Cardiac muscle cell (in vitro differentiated cells and primary cell): Measurements from ENCODE around the gene AOC2. TPM values are rescaled to one million over a fixed set of nuclear protein-coding genes. Genes with fewer than 3 reads are reported as not detected.
A peak's percentile ranks its signal among the peaks of the same experiment; 100 is the strongest.

Experiments used
- DNase-seq, 2 donors: peaks; one replicate each; pipeline versions ENCODE4 v3.0.0 to v3.0.0-alpha.2; 2010 to 2017; ENCODE audit warnings: low read depth in 1 of 2, low spot score in 1 of 2
- H3K27ac ChIP-seq: fragments of 200-600 bp; sonication (generic); 2 replicates; pipeline ENCODE4 v1.5.1; 2016
- H3K27me3 ChIP-seq: fragments of 200-600 bp; sonication (generic); 2 replicates; pipeline ENCODE4 v1.6.0; 2016; ENCODE audit warnings: control low read depth
- H3K36me3 ChIP-seq: fragments of 200-600 bp; sonication (generic); 2 replicates; pipeline ENCODE4 v1.5.1; 2016; ENCODE audit warnings: control low read depth
- H3K4me1 ChIP-seq: fragments of 200-600 bp; sonication (generic); 2 replicates; pipeline ENCODE4 v1.8.1; 2017; ENCODE audit warnings: low read depth, mild to moderate bottlenecking, mixed run types
- H3K4me3 ChIP-seq: fragments of 200-600 bp; sonication (generic); 2 replicates; pipeline ENCODE4 v1.5.1; 2016; ENCODE audit warnings: mild to moderate bottlenecking
- H3K9me3 ChIP-seq: fragments of 200-600 bp; sonication (generic); 2 replicates; pipeline ENCODE4 v1.5.1; 2017; ENCODE audit warnings: low read depth, mild to moderate bottlenecking, control low read depth
- polyA plus RNA-seq: library from polyadenylated mRNA; unstranded; fragments of >200 nt; fragmentation: Nextera tagmentation; extraction: Ambion mirVana; gene quantifications from 2 replicates; pipeline ENCODE4 v1.2.1, GENCODE V29; 2016
- total RNA-seq: library from RNA; depleted of rRNA; stranded (reverse); fragments of >200 nt; gene quantifications from 2 replicates; pipeline ENCODE4 v1.2.3, GENCODE V29; 2016
- TF ChIP-seq, protein P1 (sequence below): IDR thresholded peaks from 2 replicates; pipeline ENCODE4 v1.5.1; 2012; ENCODE audit warnings: low read depth, mild to moderate bottlenecking, low read length

AOC2 gene
- total and polyA plus RNA-seq, 2 experiments from 2014 or later = 2.4 to 5.6 TPM

DNA sequence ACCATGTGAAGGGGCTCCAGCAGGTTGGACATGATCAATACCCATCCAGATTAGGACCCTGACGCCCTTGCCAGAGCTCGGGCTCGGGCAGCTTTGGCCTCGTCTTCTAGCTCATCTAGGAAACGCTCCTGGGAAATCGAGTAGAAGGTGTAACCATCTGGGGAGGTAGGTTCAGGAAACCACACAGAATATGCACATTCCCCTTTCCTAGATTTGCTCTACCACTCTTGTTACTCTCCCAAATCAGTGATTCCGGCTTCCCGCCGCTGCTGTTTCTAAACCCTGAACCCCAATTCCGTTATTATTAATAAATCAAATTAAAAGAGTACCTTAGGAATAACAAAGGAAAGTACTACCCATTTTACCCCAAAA lies 46.4 kb upstream of the AOC2 start:
- Histone ChIP-seq H3K27me3 (peaks cover 4% of the 10 kb centered on the region), H3K36me3 (no peaks in the 10 kb centered on the region), H3K27ac (peak overlapping the region; percentile 82), H3K9me3 (no peaks in the 10 kb centered on the region), H3K4me1 (no peaks in the 10 kb centered on the region), H3K4me3 (peak overlapping the region; percentile 72)
- TF ChIP-seq, protein P1, sequence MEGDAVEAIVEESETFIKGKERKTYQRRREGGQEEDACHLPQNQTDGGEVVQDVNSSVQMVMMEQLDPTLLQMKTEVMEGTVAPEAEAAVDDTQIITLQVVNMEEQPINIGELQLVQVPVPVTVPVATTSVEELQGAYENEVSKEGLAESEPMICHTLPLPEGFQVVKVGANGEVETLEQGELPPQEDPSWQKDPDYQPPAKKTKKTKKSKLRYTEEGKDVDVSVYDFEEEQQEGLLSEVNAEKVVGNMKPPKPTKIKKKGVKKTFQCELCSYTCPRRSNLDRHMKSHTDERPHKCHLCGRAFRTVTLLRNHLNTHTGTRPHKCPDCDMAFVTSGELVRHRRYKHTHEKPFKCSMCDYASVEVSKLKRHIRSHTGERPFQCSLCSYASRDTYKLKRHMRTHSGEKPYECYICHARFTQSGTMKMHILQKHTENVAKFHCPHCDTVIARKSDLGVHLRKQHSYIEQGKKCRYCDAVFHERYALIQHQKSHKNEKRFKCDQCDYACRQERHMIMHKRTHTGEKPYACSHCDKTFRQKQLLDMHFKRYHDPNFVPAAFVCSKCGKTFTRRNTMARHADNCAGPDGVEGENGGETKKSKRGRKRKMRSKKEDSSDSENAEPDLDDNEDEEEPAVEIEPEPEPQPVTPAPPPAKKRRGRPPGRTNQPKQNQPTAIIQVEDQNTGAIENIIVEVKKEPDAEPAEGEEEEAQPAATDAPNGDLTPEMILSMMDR = no peak
- no peak for DNase-seq

DNA sequence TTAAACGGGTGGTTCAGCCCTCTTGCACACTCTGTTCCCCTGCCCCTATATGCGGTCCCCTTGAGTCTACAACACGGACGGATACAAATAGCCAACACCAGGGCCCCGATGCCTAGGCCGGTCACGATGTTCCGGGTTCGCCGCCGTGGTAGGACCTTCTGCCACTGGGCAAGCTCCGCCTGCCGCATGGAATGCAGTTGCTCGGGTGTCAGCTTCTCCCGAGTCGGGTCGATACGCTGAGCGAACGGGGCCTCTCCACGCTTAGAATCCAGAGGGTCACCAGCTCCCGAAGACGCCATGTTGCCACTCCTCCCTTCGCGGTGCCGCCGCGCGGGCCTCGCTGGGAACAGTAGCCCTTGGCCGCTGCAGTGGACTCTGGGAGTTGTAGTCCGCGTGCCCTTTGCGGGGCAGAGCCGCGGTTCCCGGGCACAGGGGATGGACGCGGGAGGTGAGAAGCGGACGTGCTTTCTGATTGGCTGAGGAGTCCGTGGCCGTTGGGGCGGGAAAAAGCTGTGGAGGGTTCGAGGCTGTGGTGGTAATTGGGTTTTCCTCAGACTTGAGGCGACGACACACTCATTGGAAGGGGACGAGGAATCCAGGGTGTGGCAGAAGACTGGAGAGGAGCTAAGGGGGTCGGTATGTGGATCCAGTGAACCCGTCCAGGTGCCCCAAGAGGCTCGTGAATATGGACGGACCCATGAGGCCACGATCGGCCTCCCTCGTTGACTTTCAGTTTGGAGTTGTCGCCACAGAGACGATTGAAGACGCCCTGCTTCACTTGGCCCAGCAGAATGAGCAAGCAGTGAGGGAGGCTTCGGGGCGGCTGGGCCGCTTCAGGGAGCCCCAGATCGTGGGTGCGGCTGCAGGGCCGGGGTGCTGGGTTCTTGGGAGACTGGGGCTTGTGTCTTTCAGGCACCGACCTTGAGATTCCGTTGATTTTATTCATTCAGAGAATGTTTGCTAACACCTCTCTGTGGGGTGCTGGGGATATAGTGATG lies 45.7 kb upstream of the AOC2 start, which contains the start of the genes CNTD1 and COA3:
CNTD1 (plus strand) TSS at position 479 of the 998 bp plus-strand sequence; CDS start at position 686, 207 bp downstream.
COA3 (minus strand) TSS at position 322 of the 998 bp plus-strand sequence; CDS start at position 299, 23 bp downstream.
- no peaks in the 10 kb centered on the region for H3K36me3 ChIP-seq
- peak within 1 kb of the TSS; percentile 72 for H3K4me3 ChIP-seq
- H3K27ac ChIP-seq = peak within 1 kb of the TSS; percentile 82
- peak; percentile 90 to 92 for DNase-seq
- TF ChIP-seq, protein P1 = no peak
- H3K4me1 ChIP-seq = no peaks in the 10 kb centered on the region
- peaks cover 4% of the 10 kb centered on the region for H3K27me3 ChIP-seq
- no peaks in the 10 kb centered on the region for H3K9me3 ChIP-seq

DNA sequence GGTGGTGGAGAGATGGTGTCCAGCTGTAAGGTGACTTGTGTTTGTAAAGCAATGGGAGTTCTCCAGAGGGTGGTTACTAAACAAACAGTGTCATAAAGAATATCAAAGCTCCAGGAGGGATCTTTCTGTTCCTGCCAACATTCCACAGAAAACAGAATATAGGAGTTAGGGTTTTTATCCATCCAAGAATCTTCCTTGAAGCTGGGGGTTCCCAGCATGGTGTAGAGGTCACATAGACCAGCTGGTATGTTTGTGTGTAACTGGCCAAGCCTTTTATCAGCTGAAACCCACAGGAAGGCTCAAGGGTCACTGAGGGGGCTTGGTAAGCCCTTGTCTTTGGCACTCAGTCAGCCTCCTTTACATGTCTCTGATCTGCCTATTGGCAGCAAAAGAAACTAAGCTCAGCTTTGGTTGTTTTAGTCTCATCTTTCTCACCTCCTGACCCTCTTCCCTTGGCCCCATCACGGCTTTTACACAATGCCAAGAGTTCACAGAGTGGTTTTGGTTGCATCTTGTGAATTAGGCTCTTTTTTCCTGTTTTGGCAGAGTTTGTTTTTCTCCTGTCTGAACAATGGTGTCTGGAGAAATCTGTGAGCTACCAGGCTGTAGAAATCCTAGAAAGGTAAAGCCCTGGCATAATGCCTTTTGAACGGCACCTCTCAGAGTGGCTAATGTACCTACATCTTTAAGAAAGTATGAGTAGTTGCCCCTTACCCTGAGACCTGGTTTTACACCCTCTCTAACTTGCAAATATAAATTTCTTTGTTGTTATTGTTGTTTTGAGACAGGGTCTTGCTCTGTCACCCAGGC lies 41.1 kb upstream of the AOC2 start:
- TF ChIP-seq, protein P1 = no peak
- no peak overlapping the region for H3K4me3 ChIP-seq
- no peaks in the 10 kb centered on the region for H3K36me3 ChIP-seq
- H3K27ac ChIP-seq = no peak overlapping the region
- H3K27me3 ChIP-seq = peaks cover 4% of the 10 kb centered on the region
- H3K9me3 ChIP-seq = no peaks in the 10 kb centered on the region
- no peaks in the 10 kb centered on the region for H3K4me1 ChIP-seq
- DNase-seq = peak in 1 of 2 donors; percentile 47

DNA sequence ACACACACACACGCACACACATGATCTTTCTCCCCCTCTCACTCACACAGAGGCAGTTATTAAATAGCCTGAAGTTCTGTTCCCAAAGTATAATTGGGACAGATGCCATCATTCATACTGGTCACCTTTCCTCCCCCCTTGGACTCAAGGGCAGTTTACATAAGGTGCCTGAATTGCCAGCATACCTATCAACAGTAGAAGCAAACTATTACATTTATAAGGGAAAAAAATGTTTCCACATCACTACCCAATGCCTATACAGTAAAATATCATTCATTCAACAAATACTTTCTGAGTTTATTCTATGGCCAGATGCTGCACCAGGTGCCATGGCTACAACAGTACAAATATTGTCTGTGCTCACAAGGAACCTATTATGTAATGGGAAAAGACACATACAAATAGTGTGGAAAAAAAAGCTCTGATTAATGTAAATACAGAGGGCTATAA lies 39.4 kb upstream of the AOC2 start:
- H3K4me3 ChIP-seq = no peak overlapping the region
- H3K4me1 ChIP-seq = no peaks in the 10 kb centered on the region
- TF ChIP-seq, protein P1 = no peak
- no peak overlapping the region for H3K27ac ChIP-seq
- H3K36me3 ChIP-seq = peaks cover 2% of the 10 kb centered on the region
- DNase-seq = no peak
- peaks cover 4% of the 10 kb centered on the region for H3K27me3 ChIP-seq
- no peaks in the 10 kb centered on the region for H3K9me3 ChIP-seq

GRCh38 chr17:42806249-42806648 lies 38.1 kb upstream of the AOC2 start:
- Histone ChIP-seq H3K9me3 (no peaks in the 10 kb centered on the region), H3K36me3 (peaks cover 10% of the 10 kb centered on the region), H3K4me3 (no peak overlapping the region), H3K4me1 (no peaks in the 10 kb centered on the region), H3K27me3 (peaks cover 4% of the 10 kb centered on the region), H3K27ac (no peak overlapping the region)
- TF ChIP-seq, protein P1 = no peak
- DNase-seq = no peak
